GM12892 (cell line): ENCODE measurements around the gene ODC1.
"Not testable (repeated sequence)": the region's sequence is repeated elsewhere in the genome, so short reads cannot be mapped to it uniquely, and the experiment has no call there.

Source experiments
- DNase-seq: peaks from one replicate; pipeline ENCODE4 v3.0.0; 2011; ENCODE audit not compliant: insufficient read length
- FAIRE-seq: peaks from 2 replicates; lab custom pipeline; 2011; peaks lifted over from hg19 to GRCh38; lab: Jason Lieb, UNC
- POLR2A ChIP-seq: IDR thresholded peaks from 2 replicates; pipeline ENCODE4 v1.6.1; 2011; ENCODE audit warnings: low read depth, low read length, control low read depth
- POLR2AphosphoS5 ChIP-seq: IDR thresholded peaks from 2 replicates; pipeline ENCODE4 v1.6.1; 2011; ENCODE audit warnings: low read depth, low read length, control low read depth
- TAF1 ChIP-seq: IDR thresholded peaks from 2 replicates; pipeline ENCODE4 v1.6.1; 2011; ENCODE audit warnings: low read depth, mild to moderate bottlenecking, control low read depth, low read length, borderline replicate concordance

Gene ODC1

DNA sequence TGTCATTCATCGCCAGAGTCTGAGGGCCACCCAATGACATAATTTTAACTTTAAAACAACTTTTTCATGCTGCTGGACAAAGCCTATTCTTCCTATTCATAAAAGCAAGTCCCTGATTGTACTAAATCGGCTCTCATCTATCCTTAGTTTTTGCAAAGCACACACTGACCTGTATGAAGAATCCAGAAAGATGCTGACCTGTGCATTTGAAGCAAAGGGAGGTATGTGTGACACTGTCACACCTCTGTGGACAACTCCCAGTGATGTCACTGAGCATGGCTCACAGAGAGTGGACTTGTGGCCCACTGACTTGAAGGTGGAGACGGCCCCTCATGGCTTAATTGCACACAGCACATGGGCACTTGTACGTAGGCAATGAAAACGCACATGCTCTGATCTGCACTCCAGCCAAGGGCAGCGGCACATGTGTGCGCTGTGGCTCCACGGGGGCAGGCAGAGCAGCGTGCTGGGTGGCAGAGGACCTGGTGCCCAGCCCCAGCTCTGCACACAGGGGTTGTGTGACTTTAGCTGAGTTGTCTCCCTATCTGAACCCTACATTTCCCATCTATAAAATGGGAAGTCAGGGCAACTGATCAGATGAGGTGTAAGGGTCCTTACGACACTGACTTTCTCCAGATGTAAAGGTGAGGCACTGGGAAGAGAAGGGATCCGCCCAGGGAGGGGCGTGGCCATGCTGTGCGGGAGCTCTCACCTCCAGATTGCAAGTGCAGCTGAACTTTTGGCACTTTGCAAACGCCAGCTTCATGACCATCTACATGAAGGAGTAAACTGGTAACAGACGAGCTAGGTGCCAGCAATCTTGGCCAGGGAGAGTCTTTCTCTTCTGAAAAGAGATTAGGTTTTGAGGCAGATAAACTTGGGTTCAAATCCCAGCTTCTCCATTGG lies 14.3 kb upstream of the ODC1 start:
- TF ChIP-seq POLR2AphosphoS5 (no peak), TAF1 (no peak), POLR2A (no peak)
- no peak for DNase-seq
- no peak for FAIRE-seq

DNA sequence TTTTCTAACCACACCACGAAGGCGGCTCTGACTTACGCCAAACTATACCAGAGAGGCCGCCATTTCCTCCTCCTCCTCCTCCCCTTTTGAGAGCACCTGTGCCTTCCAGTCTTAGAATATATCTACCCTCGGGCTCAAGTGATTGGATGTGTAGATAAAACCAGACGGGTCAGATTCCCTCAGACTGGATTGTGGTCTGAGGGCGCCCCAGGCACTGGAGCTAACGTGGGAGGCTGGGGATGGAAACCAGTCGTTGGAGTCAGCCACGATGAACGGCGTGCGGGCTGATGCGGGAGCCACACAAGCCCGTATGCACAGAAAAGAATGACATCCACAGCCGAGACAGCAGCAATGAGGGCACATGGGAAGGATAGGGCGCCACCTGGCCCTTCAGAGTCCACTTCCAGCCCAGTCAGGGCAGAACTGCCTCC lies 12.3 kb upstream of the ODC1 start:
- TF ChIP-seq TAF1 (no peak), POLR2A (no peak), POLR2AphosphoS5 (no peak)
- no peak for FAIRE-seq
- no peak for DNase-seq

DNA sequence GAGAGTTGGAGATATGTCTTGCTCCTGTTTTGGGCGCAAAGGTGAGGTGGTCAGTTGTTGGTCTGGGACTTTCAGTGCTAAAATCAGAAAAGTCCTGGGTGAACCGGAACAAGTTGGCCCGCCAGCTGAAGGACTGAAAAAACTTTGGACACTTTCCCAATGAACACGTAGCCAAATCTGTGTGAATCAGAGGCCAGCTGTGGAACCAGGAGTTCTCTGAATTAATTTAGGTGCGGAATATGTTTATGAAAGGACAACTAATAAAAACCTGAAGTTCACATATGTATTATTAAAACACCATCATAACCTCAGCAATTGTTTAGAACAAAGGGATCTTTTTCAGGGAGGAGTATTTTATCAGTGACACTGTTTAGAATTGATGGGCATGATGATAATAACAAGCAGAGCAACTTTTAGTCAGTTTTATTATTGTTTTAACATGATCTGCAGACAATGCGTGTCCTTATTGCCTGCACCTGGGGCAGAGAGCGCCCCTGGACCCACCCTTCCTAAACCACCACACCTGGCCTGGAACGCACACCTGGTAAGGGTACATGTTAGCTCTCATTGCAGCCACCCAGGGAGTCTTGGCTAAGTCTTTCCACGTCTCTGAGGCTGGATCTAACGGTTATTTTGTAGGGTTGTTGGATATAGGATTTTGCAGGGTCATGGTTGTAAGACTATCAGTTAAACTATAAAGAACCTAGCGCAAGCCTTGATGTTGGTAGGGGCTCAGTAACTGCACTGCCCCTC lies 9.9 kb upstream of the ODC1 start:
- no peak for DNase-seq
- no peak for TF ChIP-seq POLR2AphosphoS5
- no peak for TF ChIP-seq TAF1
- no peak for TF ChIP-seq POLR2A
- FAIRE-seq: no peak

DNA sequence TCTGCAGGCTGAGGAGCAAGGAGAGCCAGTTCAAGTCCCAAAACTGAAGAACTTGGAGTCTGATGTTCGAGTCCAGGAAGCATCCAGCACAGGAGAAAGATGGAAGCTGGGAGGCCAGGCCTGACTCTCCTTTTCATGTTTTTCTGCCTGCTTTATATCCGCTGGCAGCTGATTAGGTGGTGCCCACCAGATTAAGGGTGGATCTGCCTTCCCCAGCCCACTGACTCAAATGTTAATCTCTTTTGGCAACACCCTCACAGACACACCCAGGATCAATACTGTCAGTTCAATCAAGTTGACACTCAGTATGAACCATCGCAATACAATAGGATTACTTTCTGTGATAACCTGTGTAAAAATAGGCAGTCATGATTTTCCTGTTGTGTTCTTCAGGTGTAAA lies 9.1 kb upstream of the ODC1 start:
- DNase-seq, FAIRE-seq: not testable (repeated sequence)

DNA sequence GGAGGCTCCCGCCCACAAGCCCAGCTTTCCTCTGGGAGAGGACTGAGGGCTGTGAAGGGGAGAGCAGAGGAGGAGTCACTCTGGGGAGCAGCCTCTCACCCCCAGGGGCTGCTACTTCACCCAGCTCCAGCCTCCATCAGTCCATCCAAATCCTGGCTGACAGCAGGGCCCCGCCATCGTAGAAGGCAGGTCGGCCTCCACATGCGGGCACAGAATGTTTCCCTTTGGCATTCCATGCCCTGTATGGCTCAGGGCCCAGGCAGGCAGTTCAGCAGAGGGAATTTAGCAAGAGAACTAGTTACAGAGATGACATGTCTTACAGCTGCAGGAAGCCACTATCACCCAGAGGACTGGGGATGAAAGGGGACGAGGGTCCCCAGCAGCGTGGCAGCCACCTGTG lies 6.4 kb upstream of the ODC1 start:
- TF ChIP-seq POLR2AphosphoS5 (no peak), POLR2A (no peak), TAF1 (no peak)
- DNase-seq (no peak), FAIRE-seq (no peak)

DNA sequence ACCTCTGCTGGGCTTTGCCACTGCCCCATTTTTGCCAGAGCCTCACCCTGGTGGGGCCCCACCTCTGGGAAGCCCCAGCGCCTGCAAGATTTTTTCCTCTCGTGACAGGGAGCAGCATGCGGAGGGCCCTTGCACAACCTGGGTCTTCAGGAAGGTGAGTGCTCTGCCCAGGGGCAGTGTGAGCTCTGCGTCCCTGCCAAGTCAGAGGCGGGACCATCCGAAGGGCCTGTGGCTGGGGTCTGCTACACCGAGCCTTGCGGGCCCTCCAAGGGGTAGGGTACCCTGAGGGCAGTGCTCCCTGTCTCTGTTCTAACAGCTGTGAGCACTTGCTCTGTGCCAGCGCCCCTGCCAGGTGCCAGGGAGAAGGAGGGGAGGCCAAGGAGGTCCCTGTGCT lies 5.8 kb upstream of the ODC1 start:
- FAIRE-seq (no peak), DNase-seq (no peak)

DNA sequence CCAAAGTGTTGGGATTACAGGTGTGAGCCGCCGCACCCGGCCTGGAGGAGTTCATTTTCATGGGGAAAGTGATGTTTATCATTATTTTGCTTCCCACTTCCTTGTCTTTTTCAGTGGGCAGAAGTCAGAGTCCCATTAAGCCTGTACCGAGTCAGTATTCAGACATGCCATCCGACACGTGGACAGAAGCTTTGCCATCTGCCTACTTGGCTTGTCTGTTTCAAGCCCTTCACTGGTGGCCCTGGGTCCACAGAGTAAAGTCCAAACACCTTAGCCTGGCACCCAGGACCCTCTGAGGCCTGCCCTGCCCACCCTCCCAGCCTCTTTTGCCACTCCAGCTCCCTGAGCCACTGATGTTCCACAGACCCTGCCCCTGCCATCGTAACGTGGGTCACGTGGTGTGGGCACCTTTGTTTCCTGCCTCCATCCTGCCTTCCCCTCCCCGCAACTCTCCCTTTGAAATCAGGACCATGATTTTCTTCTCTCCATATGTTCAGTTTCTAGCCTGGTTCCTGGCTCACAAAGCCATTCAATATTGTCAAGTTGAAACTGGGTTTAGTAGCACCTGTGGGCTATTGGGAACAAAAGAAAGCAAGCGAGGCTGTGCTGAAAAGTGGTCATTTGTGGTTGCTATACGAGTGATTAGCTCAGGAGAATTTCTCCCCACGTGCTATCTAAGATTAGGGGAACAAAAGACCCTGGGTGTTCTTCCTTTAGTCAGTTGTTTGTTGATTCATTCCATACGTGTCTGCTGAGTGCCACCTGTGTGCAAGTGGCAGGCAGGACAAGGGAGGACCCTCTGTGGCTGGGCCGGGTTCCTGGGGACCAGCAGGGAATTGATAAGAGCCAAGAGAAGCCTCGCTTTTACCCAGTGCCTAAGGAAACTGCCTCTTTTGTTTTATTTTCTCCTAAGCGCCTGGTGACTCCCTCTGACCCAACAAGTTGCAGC lies 5.1 kb upstream of the ODC1 start:
- no peak for FAIRE-seq
- TF ChIP-seq TAF1: no peak
- TF ChIP-seq POLR2AphosphoS5: no peak
- TF ChIP-seq POLR2A: no peak
- DNase-seq: no peak

More for the DNA sequence above, 5.8 kb upstream of the ODC1 start:
- no peak for TF ChIP-seq TAF1
- TF ChIP-seq POLR2AphosphoS5: no peak
- TF ChIP-seq POLR2A: no peak

DNA sequence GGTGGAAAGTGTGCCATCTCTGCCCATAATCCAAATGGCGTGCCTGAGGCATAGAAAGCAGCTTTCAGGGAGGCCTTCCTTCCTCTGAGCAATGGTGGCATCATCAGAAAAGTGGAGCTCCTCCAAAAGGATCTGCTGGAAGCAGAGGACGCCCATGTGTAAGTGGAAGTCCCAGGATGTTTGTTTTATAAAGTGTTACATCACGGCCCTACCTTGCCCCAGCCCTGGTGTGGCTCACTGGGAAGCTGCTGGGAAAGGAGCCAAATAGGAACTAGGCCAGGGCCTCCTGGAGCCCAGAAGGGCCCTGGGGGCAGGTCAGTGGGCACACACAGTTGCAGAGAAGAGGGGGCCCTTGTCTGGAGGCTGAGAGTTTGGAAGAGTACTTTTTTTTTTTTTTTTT lies 4.2 kb upstream of the ODC1 start:
- DNase-seq: no peak
- TF ChIP-seq POLR2A (no peak), POLR2AphosphoS5 (no peak)

DNA sequence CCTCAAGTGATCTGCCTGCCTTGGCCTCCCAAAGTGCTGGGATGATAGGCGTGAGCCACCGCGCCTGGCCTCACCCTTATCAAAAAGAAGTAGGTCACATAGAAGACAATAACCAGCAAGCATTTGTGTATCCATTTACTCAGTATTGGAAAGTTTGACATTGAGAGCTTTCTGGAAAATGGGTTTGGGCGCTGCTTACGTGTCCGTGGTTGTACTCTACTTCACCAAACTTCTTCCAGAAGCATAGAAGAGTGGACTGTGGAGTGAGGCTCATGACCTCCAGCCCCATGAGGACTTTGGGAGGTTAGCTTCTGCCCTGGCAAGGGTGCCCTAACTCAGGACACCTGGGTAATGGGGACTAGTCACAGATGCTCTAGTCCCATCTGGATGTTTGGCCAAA lies 3.7 kb upstream of the ODC1 start:
- TF ChIP-seq TAF1 (no peak), POLR2AphosphoS5 (no peak), POLR2A (no peak)
- FAIRE-seq (no peak), DNase-seq (no peak)

More for the DNA sequence above, 4.2 kb upstream of the ODC1 start:
- no peak for FAIRE-seq

DNA sequence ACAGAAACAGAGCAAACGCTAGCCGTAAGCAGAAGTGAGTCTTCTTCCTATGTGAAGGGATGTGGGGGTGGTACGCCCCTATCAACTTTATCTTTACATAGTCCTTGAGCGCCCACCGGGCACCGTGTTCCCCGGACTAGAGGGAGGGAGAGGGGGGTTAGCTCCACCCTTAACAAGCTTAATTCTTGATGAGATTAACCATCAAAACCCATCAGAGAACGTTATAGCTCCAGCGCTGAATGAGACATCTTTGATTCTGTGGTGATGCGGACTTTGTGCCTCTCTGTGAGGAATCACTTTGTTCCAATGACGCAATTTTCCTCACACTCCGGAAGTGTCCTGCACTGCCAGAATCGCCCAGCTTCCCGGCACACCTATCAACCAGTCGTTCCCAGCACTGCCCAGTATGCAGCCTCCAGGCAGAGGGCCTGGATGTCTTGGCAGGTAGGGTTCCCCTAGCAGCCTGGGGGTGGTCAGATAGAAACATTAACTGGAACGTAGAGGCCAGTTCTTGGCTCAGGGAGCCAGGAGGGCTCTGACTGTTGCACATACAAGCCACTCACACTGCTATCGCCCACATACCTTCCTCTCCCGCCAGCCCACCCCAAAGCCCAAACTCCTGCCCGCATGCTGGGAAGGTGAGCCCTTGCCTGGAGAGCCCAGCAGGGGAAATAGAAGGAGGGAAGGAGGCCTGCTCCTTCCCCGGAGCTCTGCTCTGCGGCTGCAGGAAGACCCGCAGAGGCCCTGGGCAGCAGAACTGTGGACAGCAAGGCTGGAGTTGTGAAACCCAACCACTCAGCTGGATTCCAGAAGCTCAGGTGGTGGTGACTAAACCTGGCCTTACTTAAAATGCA lies 1.9 kb upstream of the ODC1 start:
- TF ChIP-seq POLR2AphosphoS5: no peak
- no peak for TF ChIP-seq POLR2A
- no peak for TF ChIP-seq TAF1
- FAIRE-seq (no peak), DNase-seq (no peak)

DNA sequence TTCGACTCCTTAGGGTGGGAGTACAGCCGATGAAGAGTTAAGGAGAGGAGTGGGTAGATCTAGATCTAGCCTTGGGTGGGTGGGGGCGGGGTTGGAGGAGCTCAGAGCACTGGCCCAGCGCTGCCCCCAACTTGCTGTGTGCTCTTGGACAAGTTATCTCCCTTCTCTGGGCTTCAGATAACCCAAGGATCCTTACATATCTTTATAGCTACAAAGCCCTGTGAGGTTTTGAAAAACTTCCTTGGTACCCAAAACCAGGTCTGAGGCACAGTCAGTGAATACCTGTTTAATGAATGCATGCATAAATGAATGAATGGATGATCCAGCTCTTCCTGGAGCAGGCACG lies 1.3 kb upstream of the ODC1 start:
- DNase-seq: no peak
- TF ChIP-seq POLR2AphosphoS5 (no peak), POLR2A (no peak), TAF1 (no peak)
- no peak for FAIRE-seq
